GM21529 (cell line): ENCODE measurements around the gene ENOX1.

Experiments used
- ATAC-seq: cut with Tn5 transposase; IDR thresholded peaks from one replicate; pipeline ENCODE4 v1.9.1; 2021; ENCODE audit not compliant: unreplicated experiment

Gene ENOX1

GRCh38 chr13:43401361-43401760 is 385.4 kb downstream of the ENOX1 start:
- ATAC-seq: no peak

GRCh38 chr13:43397111-43397510 is 389.7 kb downstream of the ENOX1 start:
- ATAC-seq: no peak

GRCh38 chr13:43391036-43391435 is 395.7 kb downstream of the ENOX1 start:
- peak; percentile 1 for ATAC-seq

GRCh38 chr13:43390619-43391018 is 396.2 kb downstream of the ENOX1 start:
- ATAC-seq: peak; percentile 76

GRCh38 chr13:43389983-43390382 is 396.8 kb downstream of the ENOX1 start:
- ATAC-seq: peak; percentile 8

GRCh38 chr13:43389573-43389972 is 397.2 kb downstream of the ENOX1 start:
- no peak for ATAC-seq

DNA sequence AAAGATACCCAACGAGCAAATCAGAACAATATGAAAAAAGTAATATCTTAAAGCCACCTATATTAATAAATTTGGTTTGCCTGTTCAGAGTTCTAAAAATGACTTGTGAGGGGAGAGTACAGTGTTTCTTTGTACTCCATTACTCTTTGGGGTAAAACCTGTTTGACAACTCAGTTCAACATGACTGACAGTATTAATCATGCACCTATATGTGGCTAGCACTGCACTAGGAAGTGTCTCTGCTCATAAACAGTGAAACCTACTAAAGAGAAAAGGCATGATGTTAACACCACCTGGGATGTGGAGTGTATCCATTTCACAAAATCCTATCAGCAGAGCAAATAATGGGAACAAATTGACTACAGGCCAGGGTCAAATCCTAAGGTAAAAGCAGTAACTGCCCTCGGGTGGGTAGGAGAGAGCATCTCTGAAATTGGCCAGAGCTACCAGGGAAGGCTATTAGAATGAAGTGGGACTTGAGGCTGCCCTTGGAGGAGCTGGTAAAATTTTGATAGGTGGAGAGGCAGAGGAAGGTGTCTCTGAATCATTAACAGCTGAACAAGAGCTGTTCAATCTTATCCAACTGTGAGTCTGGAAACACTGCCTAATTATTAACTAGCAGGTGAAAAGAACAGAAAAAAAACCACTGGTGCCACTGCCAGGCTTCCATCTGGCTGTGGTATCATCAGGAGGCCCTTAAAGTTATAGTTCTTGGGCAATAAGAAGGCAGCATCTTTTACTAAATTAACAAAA is 398.3 kb downstream of the ENOX1 start:
- peak; percentile 39 for ATAC-seq

- no peak for ATAC-seq
Observed at GRCh38 chr13:43387880-43388279, 398.9 kb downstream of the ENOX1 start.

- no peak for ATAC-seq
Observed at GRCh38 chr13:43383498-43384165, 403.1 kb downstream of the ENOX1 start.

- no peak for ATAC-seq
Observed at GRCh38 chr13:43379738-43380137, 407.0 kb downstream of the ENOX1 start.

- no peak for ATAC-seq
Observed at GRCh38 chr13:43377973-43378372, 408.8 kb downstream of the ENOX1 start.

GRCh38 chr13:43377149-43377548 is 409.6 kb downstream of the ENOX1 start:
- no peak for ATAC-seq

GRCh38 chr13:43376596-43376995 is 410.2 kb downstream of the ENOX1 start:
- ATAC-seq: no peak

- no peak for ATAC-seq
Observed at GRCh38 chr13:43375797-43376465, 410.8 kb downstream of the ENOX1 start.

DNA sequence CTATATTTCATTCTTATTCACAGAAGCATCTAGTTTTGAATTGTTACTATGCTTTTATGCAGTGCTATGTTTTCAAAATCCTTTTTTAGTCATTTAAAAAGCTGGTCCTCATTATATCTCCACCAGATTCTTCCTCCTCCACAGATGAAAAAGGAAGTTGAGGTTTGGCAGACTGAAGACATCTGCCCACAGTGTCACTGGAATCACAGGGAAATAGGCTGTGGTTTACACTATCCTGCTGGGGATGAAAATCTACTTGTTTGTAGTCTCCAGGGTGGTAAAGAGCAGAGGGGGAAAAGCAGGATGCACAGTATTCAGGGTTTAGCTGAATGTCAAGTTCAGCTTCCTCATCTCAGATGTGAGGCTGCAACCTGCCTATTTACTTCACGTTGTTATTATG is 412.2 kb downstream of the ENOX1 start:
- no peak for ATAC-seq

GRCh38 chr13:43373400-43373799 is 413.4 kb downstream of the ENOX1 start:
- no peak for ATAC-seq

- no peak for ATAC-seq
Observed at GRCh38 chr13:43370842-43371241, 415.9 kb downstream of the ENOX1 start.

DNA sequence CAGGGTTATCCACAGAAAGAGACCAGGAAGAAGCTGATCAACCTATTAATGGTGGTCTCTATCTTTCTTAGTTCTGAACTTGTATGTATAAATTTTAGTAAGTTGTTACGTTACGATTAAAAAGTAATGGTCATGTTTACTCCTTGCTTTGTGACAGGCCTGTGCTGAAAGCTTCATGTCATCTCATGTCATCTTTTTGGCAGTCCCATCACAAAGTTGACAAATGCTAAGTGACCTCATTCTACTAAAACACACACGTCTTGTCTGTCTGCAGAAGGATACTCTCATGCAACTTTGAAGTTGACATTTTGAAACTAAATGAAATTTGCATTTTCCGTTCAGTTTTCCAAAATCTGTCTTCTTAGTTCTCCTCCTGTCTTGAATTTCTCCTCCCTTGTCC is 417.5 kb downstream of the ENOX1 start:
- ATAC-seq: no peak

DNA sequence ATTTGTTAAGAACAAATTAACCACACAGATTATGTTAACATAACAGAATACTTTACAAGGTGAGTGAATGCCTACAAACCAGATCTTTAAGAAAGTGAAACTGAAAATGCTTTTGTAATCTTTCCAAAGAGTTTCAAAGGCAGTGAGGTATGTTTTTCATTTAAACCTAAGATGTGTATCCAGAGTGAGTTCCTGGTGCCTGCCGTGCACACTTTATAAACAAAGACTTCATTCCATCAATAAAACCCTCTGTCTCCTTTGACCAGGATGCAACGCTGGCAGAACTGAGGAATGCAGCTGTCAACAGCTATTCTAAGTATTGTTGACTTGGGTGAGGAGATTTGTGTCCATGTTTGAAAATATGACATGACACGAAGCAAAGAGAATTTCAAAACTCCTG is 418.8 kb downstream of the ENOX1 start:
- ATAC-seq: peak; percentile 76

GRCh38 chr13:43365039-43365344 is 421.8 kb downstream of the ENOX1 start:
- ATAC-seq: no peak

- no peak for ATAC-seq
Observed at GRCh38 chr13:43364210-43365038, 422.3 kb downstream of the ENOX1 start.
